SH-SY5Y (cell line): Measurements from ENCODE around the gene CLIC3.

Source experiments
- GATA2 ChIP-seq: IDR thresholded peaks from 2 replicates; pipeline ENCODE4 v1.6.1; 2011; ENCODE audit warnings: mild to moderate bottlenecking, low read depth, low read length
- GATA3 ChIP-seq: IDR thresholded peaks from 2 replicates; pipeline ENCODE4 v1.6.1; 2011; ENCODE audit warnings: low read depth, mild to moderate bottlenecking, low read length, moderate library complexity

The CLIC3 gene

DNA sequence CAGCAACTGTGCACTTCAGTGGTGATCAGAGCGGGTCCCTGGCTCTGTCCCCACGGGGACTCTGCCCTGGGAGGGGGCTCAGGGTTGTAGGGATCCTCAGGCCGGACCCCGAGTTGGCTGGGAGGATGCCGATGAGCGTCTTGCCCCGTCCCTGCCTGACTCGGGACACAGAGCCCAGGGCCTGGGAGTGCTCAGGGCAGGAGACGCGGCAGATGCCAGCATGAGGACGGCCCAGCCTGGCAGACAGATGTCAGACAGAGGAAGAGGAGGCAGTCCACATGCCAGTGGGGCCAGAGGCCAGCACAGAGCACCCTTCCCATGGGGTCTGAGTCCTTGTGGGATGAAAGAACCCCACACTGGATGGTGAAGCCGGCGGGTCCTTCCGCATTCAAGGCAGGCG lies 33.0 kb downstream of the CLIC3 start:
- TF ChIP-seq GATA3 (no peak), GATA2 (no peak)

DNA sequence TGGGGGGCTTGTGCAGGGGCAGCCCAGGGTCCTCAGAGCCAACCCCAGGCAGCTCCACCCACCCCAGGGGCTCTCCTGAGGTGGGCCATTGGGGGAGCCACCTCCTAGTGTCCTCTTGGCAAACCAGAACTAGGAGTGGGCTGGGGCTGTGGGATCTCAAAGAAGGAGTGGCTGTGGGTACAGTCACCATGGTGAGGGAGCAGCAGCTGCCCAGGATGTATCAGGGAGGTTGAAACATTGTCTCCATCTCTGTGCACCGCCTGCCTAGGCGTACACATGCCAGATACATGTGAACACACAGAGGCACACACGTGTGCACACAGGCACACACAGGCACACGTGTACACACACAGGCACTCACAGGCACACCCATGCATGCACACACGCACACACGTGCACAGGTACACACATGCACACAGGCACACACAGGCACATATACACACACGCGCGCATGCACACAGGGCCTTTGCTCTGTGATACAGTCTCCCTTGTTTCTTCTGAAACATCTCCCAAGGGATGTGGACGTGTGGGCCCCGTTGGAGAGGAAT lies 33.6 kb downstream of the CLIC3 start:
- TF ChIP-seq GATA2, result no peak
- TF ChIP-seq GATA3, result no peak

DNA sequence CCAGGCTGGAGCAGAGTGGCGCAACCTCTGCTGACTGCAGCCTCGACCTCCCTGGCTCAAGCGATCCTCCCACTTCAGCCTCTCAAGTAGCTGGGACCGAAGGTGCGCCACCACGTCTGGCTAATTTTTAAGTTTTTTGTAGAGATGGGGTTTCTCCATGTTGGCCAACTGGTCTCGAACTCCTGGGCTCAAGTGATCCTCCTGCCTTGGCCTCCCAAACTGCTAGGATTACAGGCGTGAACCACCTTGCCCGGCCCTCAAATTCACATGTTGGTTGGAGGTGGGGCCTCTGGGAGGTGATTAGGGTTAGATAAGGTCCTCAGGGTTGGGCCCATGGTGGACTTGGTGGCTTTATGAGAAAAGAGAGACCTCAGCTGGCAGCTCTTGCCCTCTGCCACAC lies 34.2 kb downstream of the CLIC3 start:
- no peak for TF ChIP-seq GATA3
- no peak for TF ChIP-seq GATA2

DNA sequence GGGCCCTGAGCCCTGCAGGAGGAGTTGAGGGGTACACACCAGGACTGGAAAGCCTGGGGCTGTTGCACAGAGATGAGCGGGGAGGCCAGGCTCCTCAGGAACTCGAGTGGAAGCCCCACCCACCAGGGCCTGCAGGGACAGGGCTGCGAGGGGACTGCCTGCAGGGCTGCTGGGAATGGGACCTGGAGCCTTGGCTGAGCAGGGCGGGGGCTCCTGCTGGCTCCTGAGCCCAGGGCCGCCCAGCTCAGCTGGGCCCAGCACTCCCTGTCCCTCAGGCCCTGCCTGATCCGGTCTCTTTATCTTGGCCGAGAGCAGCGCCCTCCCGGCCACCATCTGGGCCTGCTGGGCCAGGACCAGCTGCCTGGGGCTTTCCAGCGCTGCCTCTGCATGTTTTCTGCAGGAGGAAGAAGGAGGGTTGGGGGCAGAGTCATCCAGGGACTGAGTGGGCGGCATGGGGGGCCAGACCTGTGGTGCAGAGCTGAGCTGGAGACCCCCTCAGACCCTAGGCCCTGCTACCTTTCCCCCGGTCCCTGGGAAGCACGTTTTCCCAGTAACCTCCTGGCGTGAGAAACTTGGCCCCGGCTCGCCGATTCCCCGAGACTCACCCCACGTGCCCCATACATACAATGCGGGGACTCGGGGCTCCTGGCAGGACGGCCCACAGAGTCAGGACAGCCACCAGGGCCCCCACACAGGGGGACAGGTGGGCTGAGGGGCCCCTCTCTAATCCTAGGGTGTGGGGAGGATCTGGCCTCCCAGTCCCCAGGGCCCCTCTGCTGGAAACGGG lies 34.9 kb downstream of the CLIC3 start:
- no peak for TF ChIP-seq GATA2
- TF ChIP-seq GATA3, result no peak

DNA sequence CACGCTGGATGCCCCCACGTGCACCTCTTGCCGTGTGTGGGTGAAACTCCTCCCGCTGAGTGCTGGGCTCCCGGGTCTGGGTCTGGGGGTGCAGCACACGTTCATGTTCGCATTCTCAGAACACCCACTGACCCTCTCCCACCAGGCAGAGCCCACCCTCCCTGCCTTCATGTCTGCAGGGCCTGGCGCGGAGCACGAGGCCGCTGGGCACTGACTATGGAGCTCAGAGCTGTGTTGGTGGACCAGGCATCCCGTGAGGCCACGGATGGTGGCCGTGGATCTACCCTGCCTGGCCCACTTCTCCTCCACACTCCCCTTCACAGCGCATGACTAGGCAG lies 35.5 kb downstream of the CLIC3 start:
- TF ChIP-seq GATA2 (no peak), GATA3 (no peak)

DNA sequence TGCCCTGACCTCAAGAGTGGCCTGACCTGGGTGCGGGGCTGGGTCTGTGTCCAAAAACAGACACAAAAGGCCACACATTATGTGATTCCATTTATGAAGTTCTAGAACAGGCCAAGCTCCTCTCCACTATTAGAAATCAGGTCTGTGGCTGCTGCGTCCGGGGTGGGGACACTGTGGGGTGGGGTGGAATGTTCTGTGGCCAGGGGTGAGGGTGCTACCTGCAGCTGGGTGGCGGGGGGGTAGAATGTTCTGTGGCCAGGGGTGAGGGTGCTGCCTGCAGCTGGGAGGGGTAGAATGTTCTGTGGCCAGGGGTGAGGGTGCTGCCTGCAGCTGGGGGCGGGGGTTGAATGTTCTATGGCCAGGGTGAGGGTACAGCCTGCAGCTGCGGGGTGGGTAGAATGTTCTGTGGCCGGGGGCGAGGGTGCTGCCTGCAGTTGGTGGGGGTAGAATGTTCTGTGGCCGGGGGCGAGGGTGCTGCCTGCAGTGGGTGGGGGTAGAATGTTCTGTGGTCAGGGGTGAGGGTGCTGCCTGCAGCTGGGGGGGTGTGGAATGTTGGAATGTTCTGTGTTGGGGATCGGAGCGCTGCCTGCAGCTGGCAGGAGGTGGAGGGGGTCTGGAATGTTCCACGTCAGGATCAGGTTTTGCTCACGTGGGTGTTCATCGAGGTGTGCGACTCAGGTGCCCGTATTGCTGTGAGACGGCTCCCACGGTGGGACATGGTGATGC lies 36.0 kb downstream of the CLIC3 start:
- TF ChIP-seq GATA3, result no peak
- TF ChIP-seq GATA2, result no peak

DNA sequence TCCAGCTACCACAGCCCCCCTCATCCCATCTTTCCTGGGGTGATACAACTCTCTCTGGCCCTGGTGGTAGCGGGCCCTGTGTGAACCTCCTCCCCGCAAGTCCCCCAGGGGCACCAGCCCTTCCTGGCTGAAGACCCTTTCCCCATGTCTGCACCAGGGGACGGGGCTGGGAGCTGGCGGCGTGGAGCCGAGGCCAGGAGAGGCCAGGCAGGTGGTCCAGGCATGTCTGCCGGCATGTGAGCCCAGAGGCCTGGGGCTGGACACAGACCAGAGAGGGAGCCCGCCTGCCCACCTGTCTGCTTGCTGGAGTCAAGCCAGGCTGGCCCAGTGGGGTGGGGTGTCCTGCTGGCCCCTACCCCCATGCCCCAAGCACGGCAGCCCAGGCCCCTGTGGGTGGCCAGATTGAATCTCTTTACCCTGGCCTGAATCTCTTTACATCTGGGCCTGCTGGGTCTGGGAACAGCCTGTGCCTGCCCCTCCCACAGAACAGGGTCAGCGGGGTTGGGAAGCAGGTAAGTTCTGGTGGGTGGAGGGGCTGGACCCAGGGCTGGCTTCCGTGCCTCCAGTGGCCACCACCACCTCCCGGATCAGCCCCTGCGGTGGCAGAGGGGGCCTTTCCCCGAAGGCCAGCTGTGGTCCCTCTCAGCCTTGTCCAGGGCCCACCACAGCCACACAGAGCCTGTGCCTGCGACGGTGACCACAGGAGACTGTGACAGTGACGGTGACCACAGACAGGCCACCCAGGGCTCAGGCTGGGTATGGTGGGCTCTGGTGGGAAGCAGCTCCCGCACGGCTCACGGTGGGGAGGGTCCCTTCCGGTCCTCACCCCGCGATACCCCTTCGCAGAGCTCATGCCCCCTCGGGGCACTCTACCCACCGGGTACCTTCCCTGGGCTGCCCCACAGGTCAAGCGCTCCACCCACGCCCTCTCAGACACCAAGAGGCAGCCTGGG lies 37.2 kb downstream of the CLIC3 start:
- TF ChIP-seq GATA2 (no peak), GATA3 (no peak)

DNA sequence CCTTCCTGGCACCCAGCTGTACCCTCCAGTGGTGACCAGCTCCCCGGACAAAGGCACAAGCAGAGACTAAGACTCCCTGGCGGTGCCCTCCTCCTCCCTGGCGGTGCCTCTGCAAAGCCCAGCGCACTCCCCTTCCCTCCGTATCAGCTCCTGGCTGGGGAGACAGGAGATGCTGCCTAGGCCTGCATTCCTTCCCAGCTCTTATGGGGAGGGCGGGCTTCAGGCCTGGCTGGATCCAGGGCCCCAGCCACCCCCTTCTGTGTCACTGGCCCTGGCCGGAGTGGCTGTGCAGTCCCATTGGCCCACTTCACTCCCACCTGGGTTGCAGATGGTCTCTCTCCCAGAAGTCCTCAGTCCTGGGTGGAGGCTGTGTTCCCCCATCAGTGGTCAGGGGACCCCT lies 37.9 kb downstream of the CLIC3 start:
- no peak for TF ChIP-seq GATA3
- TF ChIP-seq GATA2, result no peak

DNA sequence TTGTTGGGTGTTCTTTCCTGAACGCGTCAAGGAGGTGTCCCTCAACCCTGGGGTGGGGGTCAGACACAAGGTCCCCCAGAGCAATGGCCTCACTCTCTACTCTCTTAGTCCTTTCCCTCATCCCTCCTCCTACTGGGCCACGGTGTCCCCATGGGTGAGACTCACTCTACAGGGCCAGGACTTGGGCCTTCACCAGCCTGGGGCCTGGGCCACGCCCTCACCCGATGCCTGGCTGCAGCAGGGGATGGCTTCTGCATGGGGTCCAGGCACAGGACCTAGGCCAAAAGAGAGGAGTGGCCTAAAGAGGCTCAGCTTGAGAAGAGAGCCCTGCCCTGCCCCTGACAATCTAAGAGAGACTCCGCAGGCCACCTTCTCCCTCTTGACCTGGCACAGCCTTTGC lies 38.5 kb downstream of the CLIC3 start:
- no peak for TF ChIP-seq GATA2
- no peak for TF ChIP-seq GATA3

DNA sequence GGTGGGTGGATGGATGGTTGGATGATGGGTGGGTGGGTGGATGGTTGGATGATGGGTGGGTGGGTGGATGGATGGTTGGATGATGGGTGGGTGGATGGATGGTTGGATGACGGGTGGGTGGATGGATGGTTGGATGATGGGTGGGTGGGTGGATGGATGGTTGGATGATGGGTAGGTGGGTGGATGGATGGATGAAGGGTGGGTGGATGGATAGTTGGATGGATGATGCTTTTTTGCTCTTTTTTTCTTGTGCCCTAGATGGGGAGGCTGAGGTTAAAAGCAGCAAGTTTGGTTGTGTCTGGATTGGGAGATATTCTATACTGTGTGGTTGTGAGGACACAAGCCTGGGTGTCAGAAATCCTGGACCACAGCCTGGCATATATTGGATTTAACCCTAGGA lies 38.9 kb downstream of the CLIC3 start:
- TF ChIP-seq GATA2 (no peak), GATA3 (no peak)

DNA sequence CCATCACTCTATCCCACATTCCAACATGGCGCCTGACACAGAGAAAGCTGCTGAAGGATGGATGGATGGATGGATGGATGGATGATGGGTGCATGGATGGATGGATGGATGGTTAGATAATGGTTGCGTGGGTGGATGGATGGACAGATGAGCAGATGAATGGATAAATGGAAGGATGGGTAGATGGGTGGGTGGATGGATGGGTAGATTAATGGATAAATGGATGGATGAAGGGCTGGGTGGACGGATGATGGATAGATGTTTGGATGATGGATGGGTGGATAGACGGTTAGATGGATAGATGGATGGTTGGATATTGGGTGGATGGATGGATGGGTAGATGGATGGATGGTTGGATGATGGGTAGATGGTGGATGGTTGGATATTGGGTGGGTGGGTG lies 39.8 kb downstream of the CLIC3 start:
- TF ChIP-seq GATA2 (no peak), GATA3 (no peak)

DNA sequence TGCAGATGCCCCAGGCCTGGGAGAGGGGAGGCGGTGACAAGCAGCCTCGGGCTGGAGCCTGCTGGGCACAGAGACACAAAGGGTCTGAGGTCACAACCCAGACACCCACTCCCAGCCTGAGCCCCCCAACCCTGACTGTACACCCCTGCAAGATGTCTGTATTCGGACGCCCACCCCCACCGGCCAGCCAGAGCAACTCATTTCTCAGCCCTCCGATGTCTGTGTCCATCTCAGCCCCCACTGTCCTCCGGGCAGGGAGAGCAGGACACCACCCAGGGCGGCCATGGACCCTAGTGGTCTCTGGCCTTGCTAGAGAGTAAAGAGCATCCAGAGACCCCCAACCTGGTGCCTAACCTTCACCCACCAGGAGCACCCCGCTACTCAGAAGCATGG lies 40.4 kb downstream of the CLIC3 start:
- TF ChIP-seq GATA3, result no peak
- TF ChIP-seq GATA2, result no peak

DNA sequence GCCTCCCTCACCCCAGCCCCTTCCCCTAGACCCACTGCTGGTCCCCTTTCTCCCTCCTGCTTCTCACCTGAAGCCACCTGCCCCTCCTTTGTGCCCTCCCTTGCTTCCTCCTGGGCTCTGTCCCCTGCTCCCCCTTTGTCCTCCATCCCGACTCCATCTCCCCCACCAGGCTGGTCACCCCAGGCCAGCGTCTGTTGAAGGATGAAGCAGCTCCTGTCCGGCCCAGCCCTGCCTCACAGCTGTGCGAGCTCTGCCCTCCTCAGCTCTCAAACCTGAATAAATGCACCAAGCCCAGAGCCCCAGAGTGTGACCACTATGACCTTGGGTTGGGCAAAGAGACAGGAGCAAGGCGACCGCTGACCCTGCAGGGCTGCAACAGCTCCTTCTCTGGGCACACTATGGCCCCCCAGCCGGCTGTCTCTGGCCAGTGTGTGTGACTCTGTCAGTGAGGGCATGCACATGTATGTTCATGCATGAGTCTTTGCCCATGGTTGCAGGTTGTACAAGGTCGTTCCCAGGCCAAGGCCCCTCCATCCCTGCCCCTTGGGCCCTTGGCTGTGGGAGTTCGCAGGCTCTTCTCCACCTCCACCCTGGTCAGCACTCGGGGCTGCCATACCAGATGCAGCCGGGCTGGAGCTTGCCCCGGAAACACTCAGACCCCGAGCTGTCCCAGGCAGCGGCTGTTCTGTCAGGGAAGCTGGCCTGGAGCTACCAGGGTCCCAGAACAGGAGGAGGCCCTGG lies 41.0 kb downstream of the CLIC3 start:
- TF ChIP-seq GATA3, result no peak
- no peak for TF ChIP-seq GATA2

DNA sequence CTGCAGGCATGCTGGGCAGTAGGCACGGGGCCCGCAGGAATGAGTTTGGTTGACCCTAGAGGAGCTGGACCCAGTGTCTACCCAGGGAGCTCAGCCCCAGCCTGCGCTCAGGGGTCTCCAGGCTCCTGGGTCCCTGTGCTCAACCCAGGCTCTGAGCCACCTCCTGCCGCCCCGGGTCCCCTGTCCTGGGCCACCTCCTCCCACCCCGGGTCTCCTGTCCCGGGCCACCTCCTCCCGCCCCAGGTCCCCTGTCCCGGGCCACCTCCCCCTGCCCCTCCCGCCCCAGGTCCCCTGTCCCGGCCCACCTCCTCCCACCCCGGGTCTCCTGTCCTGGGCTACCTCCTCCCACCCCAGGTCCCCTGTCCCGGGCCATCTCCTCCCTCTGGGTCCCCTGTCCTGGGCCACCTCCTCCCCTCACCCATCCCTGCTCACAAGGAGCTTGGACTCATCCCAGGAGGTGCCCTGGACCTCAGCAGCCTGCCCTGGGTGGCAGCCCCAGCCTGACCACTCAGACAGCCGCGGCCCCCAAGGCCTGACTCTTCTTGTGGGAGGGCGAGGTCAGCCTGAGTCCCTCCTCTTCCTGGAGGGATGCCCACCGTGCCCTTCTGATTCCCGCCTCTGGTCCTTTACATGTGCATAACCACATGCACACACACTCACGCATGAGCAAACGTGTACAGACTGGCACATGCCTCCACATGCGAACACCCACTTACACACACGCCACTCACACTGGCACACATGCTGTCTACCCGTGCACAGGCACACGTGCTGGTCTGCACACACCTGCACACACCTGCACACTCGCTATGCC lies 41.9 kb downstream of the CLIC3 start:
- no peak for TF ChIP-seq GATA3
- no peak for TF ChIP-seq GATA2
